ENCODE results near the gene KRTAP10-1. TPM values are rescaled to one million over a fixed set of nuclear protein-coding genes. Genes with fewer than 3 reads are reported as not detected.

KRTAP10-1 gene
- total and polyA plus RNA-seq, 2 donors from 2014 or later = not detected

- H3K4me1 ChIP-seq (ENCODE audit: control insufficient read depth in 2 of 3, insufficient read depth in 2 of 3, low read depth in 1 of 3, low read length in 3 of 3) = no peaks in the 10 kb centered on the region
- H3K27ac ChIP-seq (ENCODE audit: low read depth in 2 of 2, low read length in 2 of 2) = no peak overlapping the region
- no peak overlapping the region for H3K9ac ChIP-seq (ENCODE audit: low read length in 3 of 3)
- no peak overlapping the region for H3K4me3 ChIP-seq (ENCODE audit: low read length in 3 of 3)
- no peak for TF ChIP-seq CTCF (IDR thresholded peaks at IDR 0.05; ENCODE audit: borderline replicate concordance, extremely low read depth, insufficient read depth)
- no peak for FAIRE-seq
- DNase-seq = peak in 1 of 5 donors; percentile 50
- no peaks in the 10 kb centered on the region for H3K9me3 ChIP-seq (ENCODE audit: control insufficient read depth in 2 of 3, insufficient read depth in 1 of 3, low read length in 3 of 3)
- no peaks in the 10 kb centered on the region for H3K27me3 ChIP-seq (ENCODE audit: control insufficient read depth, insufficient read depth, low read length)
- intact Hi-C loops (cut with DNase I) = no loop called here
- no peaks in the 10 kb centered on the region for H3K36me3 ChIP-seq (ENCODE audit: control insufficient read depth in 2 of 3, insufficient read depth in 3 of 3, low read length in 3 of 3)
These were observed 14.5 kb downstream of the KRTAP10-1 start for GRCh38 chr21:44525391-44526095.

DNA sequence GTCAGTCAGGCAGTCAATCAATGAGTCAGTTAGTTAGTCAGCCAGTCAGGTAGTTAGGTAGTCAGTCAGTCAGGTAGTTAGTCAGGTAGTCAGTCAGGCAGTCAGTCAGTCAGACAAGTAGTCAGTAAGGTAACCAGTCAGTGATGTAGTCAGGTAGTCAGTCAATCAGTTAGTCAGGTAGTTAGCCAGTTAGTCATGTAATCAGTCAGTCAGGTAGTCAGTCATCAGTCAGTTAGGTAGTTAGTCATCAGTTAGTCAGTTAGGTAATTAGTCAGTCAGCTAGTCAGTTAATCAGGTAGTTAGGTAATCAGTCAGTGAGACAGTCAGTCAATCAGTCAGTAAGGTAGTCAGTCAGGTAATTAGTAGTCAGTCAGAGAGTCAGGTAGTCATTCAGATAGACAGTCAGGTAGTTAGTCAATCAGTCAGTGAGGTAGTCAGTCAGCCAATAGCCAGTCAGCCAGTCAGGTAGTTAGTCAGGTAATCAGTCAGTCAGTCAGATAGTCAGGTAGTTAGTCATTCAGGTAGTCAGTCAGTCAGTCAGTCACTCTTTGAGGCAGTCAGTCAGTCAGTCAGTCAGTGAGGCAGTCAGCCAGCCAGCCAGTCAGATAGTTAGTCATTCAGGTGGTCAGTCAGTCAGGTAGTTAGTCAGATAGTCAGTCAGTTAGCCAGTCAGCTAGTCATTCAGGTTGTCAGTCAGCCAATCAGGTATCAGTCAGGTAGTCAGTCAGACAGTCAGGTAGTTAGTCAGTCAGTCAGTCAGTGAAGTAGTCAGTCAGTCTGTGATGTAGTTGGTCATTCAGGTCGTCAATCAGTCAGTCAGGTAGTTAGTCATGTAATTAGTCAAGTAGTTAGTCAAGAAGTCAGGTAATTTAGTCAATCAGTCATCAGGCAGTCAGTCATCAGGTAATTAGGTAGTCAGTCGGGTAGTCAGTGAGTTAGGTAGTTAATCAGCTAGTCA lies 15.3 kb downstream of the KRTAP10-1 start:
- intact Hi-C loops (cut with DNase I) = no loop called here
- no peak for DNase-seq

DNA sequence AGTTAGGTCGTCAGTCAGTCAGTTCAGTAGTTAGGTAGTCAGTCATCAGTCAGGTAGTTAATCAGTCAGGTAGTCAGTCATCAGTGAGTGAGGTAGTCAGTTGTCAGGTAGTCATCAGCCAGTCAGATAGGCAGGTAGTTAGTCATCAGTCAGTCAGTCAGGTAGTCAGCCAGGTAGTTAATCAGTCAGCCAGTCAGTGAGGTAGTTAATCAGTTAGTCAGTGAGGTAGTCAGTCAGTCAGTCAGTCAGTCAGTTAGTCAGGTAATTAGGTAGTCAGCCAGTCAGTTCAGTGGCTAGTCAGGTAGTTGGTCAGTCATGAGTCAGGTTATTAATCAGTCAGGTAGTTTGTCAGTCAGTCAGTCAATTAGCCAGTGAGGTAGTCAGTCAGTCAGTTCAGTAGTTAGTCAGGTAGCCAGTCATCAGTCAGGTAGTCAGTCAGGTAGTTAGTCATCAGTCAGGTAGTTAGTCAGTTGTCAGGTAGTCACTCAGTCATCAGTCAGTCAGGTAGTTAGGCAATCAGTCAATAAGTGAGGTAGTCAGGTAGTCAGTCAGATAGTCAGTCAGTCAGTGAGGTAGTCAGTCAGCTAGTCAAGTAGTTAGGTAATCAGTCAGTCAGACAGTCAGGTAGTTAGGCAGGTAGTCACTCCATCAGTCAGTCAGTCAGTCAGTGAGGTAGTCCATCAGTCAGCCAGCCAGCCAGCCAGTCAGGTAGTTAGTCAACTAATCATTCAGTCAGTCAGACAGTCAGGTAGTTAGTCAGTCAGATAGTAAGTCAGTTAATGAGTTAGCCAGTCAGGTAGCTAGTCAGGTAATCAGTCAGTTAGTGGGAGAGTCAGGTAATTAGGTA lies 16.2 kb downstream of the KRTAP10-1 start:
- intact Hi-C loops (cut with DNase I) = no loop called here
- DNase-seq = no peak
- no peak for TF ChIP-seq CTCF (IDR thresholded peaks at IDR 0.05; ENCODE audit: borderline replicate concordance, extremely low read depth, insufficient read depth)
- no peak for FAIRE-seq
- Histone ChIP-seq H3K36me3 (ENCODE audit: control insufficient read depth in 2 of 3, insufficient read depth in 3 of 3, low read length in 3 of 3) (no peaks in the 10 kb centered on the region), H3K4me3 (ENCODE audit: low read length in 3 of 3) (no peak overlapping the region), H3K27ac (ENCODE audit: low read depth in 2 of 2, low read length in 2 of 2) (no peak overlapping the region), H3K27me3 (ENCODE audit: control insufficient read depth, insufficient read depth, low read length) (no peaks in the 10 kb centered on the region), H3K9ac (ENCODE audit: low read length in 3 of 3) (no peak overlapping the region), H3K9me3 (ENCODE audit: control insufficient read depth in 2 of 3, insufficient read depth in 1 of 3, low read length in 3 of 3) (no peaks in the 10 kb centered on the region), H3K4me1 (ENCODE audit: control insufficient read depth in 2 of 3, insufficient read depth in 2 of 3, low read depth in 1 of 3, low read length in 3 of 3) (no peaks in the 10 kb centered on the region)

More for the DNA sequence above, 15.3 kb downstream of the KRTAP10-1 start:
- Histone ChIP-seq H3K36me3 (ENCODE audit: control insufficient read depth in 2 of 3, insufficient read depth in 3 of 3, low read length in 3 of 3) (no peaks in the 10 kb centered on the region), H3K27ac (ENCODE audit: low read depth in 2 of 2, low read length in 2 of 2) (no peak overlapping the region), H3K9ac (ENCODE audit: low read length in 3 of 3) (no peak overlapping the region), H3K9me3 (ENCODE audit: control insufficient read depth in 2 of 3, insufficient read depth in 1 of 3, low read length in 3 of 3) (no peaks in the 10 kb centered on the region), H3K4me3 (ENCODE audit: low read length in 3 of 3) (no peak overlapping the region), H3K4me1 (ENCODE audit: control insufficient read depth in 2 of 3, insufficient read depth in 2 of 3, low read depth in 1 of 3, low read length in 3 of 3) (no peaks in the 10 kb centered on the region), H3K27me3 (ENCODE audit: control insufficient read depth, insufficient read depth, low read length) (no peaks in the 10 kb centered on the region)
- FAIRE-seq = no peak
- TF ChIP-seq CTCF (IDR thresholded peaks at IDR 0.05; ENCODE audit: borderline replicate concordance, extremely low read depth, insufficient read depth) = no peak

All from kidney (tissue), 14 donors.